GM12873 (cell line): ENCODE results near the gene UNC13D.

Experiments used
- CTCF ChIP-seq: IDR thresholded peaks from 2 replicates; pipeline ENCODE4 v1.5.1; 2012; ENCODE audit warnings: low read depth, mild to moderate bottlenecking, moderate library complexity, low read length, control low read depth; ENCODE audit not compliant: insufficient read depth; ENCODE audit errors: missing control alignments

Gene UNC13D

GRCh38 chr17:75819678-75820077 is 24.5 kb downstream of the UNC13D start:
- no peak for TF ChIP-seq CTCF

GRCh38 chr17:75819116-75819515 is 25.1 kb downstream of the UNC13D start:
- TF ChIP-seq CTCF, result no peak

- no peak for TF ChIP-seq CTCF
Measured at GRCh38 chr17:75818326-75818885, 25.8 kb downstream of the UNC13D start.

- no peak for TF ChIP-seq CTCF
Measured at GRCh38 chr17:75817571-75817970, 26.6 kb downstream of the UNC13D start.

GRCh38 chr17:75816693-75817092 is 27.5 kb downstream of the UNC13D start:
- no peak for TF ChIP-seq CTCF

GRCh38 chr17:75815399-75815798 is 28.8 kb downstream of the UNC13D start:
- TF ChIP-seq CTCF, result no peak

- TF ChIP-seq CTCF, result no peak
Measured at GRCh38 chr17:75814900-75815373, 29.3 kb downstream of the UNC13D start.

- TF ChIP-seq CTCF, result no peak
Measured at GRCh38 chr17:75814021-75814395, 30.2 kb downstream of the UNC13D start.
